Omental fat pad (tissue), 4 donors: ENCODE measurements around the gene PLEKHG4. TPM values are rescaled to one million over a fixed set of nuclear protein-coding genes. Genes with fewer than 3 reads are reported as not detected.

Experiments
- total RNA-seq, 4 donors: library from RNA; depleted of rRNA; stranded (reverse); fragments of >200 nt; gene quantifications; one replicate each; pipeline ENCODE4 v1.1.0, GENCODE V29; 2016

PLEKHG4 gene
- total RNA-seq, 4 donors from 2014 or later: 5.8 to 19.9 (median 12.4) TPM

Other genes with a start within 250 kb of the PLEKHG4 start
- 10 to 100 TPM; 12.1 to 28.8 (median 16.4) TPM for gene PHAF1, start 169.6 kb upstream of the PLEKHG4 start, total RNA-seq
- gene B3GNT9, start 128.5 kb upstream of the PLEKHG4 start, total RNA-seq: 10 to 100 TPM in 3 of 4 donors, 1 to 10 TPM in 1; 6.8 to 19.2 (median 14.9) TPM
- 10 to 100 TPM; 25.3 to 32.5 (median 28.9) TPM for gene TRADD, start 119.6 kb upstream of the PLEKHG4 start, total RNA-seq
- gene FBXL8, start 119.6 kb upstream of the PLEKHG4 start, total RNA-seq: 10 to 100 TPM; 12.8 to 24.7 (median 15.9) TPM
- 10 to 100 TPM; 21.2 to 77.2 (median 35.8) TPM for gene HSF4, start 114.8 kb upstream of the PLEKHG4 start, total RNA-seq
- gene NOL3, start 109.0 kb upstream of the PLEKHG4 start, total RNA-seq: 10 to 100 TPM; 17.1 to 60.4 (median 41.3) TPM
- 10 to 100 TPM; 12.6 to 53.4 (median 17.2) TPM for gene MATCAP1, start 95.6 kb upstream of the PLEKHG4 start, total RNA-seq
- 10 to 100 TPM in 1 of 4 donors, 1 to 10 TPM in 3; 2.3 to 28.8 (median 3.4) TPM for gene EXOC3L1, start 89.4 kb upstream of the PLEKHG4 start, total RNA-seq
- 100 to 1,000 TPM in 2 of 4 donors, 10 to 100 TPM in 2; 84.9 to 156 (median 107) TPM for gene E2F4, start 87.4 kb upstream of the PLEKHG4 start, total RNA-seq
- gene ELMO3, start 80.4 kb upstream of the PLEKHG4 start, total RNA-seq: 1 to 10 TPM; 1.9 to 4.2 (median 3.1) TPM
- 10 to 100 TPM; 33.0 to 45.4 (median 40.8) TPM for gene TMEM208, start 52.4 kb upstream of the PLEKHG4 start, total RNA-seq
- 10 to 100 TPM; 15.1 to 53.3 (median 32.5) TPM for gene FHOD1, start 32.1 kb upstream of the PLEKHG4 start, total RNA-seq
- gene SLC9A5, start 30.6 kb upstream of the PLEKHG4 start, total RNA-seq: 1 to 10 TPM in 1 of 4 donors, under 1 TPM in 3; 0.37 to 1.2 (median 0.72) TPM
- under 1 TPM in 2 of 4 donors, not detected in 2; 0.24 to 0.93 TPM for gene KCTD19, start 47.2 kb downstream of the PLEKHG4 start, total RNA-seq
- gene LRRC36, start 47.3 kb downstream of the PLEKHG4 start, total RNA-seq: 1 to 10 TPM in 2 of 4 donors, under 1 TPM in 1, not detected in 1; 0.84 to 2.8 (median 1.0) TPM
- gene TPPP3, start 114.0 kb downstream of the PLEKHG4 start, total RNA-seq: 10 to 100 TPM in 2 of 4 donors, 1 to 10 TPM in 2; 1.0 to 24.9 (median 8.9) TPM
- gene ZDHHC1, start 136.9 kb downstream of the PLEKHG4 start, total RNA-seq: 10 to 100 TPM in 2 of 4 donors, 1 to 10 TPM in 2; 8.0 to 14.2 (median 11.4) TPM
- gene HSD11B2, start 151.6 kb downstream of the PLEKHG4 start, total RNA-seq: 1 to 10 TPM in 3 of 4 donors, not detected in 1; 1.7 to 2.7 (median 2.0) TPM
- gene ATP6V0D1, start 201.6 kb downstream of the PLEKHG4 start, total RNA-seq: 100 to 1,000 TPM in 3 of 4 donors, 10 to 100 TPM in 1; 67.8 to 154 (median 124) TPM
- not detected for gene AGRP, start 204.0 kb downstream of the PLEKHG4 start, total RNA-seq
- 10 to 100 TPM; 27.4 to 91.1 (median 64.8) TPM for gene RIPOR1, start 249.3 kb downstream of the PLEKHG4 start, total RNA-seq